Measurements from ENCODE around the gene PCOLCE2.

PCOLCE2 gene

DNA sequence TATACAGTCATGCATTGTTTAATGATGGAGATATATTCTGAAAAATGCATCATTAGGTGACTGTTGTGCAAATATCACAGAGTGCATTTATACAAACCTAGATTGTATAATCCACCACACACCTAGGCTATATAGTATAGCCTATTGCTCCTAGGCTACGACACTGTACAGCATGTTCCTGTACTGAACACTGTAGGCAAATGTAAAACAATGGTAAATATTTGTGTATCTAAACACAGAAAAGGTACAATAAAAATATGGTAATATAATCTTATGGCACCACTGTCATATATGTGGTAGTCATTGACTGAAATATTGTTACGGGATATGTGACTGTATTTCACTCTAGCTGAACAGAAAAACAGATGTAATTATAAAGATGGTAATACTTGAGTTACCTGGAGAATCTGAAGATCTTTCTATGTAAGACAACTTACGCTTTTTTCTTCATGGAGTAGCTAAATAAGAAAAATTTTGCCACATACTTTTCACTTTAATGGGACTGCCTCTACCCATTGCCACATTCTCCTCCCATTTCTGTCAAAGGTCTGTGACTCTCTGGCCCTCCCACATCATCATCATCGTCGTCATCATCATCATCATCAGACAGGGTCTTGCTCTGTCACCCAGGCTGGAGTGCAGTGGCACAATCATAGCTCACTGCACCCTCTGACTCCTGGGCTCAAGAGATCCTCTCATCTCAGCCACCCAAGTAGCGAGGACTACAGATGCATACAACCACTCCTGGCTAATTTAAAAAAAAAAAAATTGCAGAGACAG is 7.2 kb downstream of the PCOLCE2 start:
- H3K27me3 ChIP-seq (ENCODE audit: insufficient read depth, low read length) = 0 out of 2 replicates have a peak, but pooled peaks cover 3% of the 10 kb centered on the region
- no peak overlapping the region for H2AFZ ChIP-seq (ENCODE audit: low read length)
- no peak overlapping the region for H3K9ac ChIP-seq (ENCODE audit: low read length)
- H4K20me1 ChIP-seq (ENCODE audit: insufficient read depth, low read length) = no peaks in the 10 kb centered on the region
- no peak overlapping the region for H3K27ac ChIP-seq (ENCODE audit: low read depth, low read length, poor library complexity, severe bottlenecking)
- no peaks in the 10 kb centered on the region for H3F3A ChIP-seq (ENCODE audit: insufficient read depth, low read length)
- no peaks in the 10 kb centered on the region for H3K9me2 ChIP-seq (ENCODE audit: low read depth, low read length)
- no peaks in the 10 kb centered on the region for H3K4me1 ChIP-seq (ENCODE audit: insufficient read depth, low read length, severe bottlenecking)
- no peak overlapping the region for H3K4me3 ChIP-seq (ENCODE audit: low read depth, low read length, poor library complexity, severe bottlenecking)
- no peaks in the 10 kb centered on the region for H3K36me3 ChIP-seq (ENCODE audit: insufficient read depth, low read length)
- H3K9me3 ChIP-seq (ENCODE audit: low read length) = no peaks in the 10 kb centered on the region
- H3K4me2 ChIP-seq (ENCODE audit: low read length) = no peak overlapping the region
- TF ChIP-seq, protein P1, sequence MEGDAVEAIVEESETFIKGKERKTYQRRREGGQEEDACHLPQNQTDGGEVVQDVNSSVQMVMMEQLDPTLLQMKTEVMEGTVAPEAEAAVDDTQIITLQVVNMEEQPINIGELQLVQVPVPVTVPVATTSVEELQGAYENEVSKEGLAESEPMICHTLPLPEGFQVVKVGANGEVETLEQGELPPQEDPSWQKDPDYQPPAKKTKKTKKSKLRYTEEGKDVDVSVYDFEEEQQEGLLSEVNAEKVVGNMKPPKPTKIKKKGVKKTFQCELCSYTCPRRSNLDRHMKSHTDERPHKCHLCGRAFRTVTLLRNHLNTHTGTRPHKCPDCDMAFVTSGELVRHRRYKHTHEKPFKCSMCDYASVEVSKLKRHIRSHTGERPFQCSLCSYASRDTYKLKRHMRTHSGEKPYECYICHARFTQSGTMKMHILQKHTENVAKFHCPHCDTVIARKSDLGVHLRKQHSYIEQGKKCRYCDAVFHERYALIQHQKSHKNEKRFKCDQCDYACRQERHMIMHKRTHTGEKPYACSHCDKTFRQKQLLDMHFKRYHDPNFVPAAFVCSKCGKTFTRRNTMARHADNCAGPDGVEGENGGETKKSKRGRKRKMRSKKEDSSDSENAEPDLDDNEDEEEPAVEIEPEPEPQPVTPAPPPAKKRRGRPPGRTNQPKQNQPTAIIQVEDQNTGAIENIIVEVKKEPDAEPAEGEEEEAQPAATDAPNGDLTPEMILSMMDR (IDR thresholded peaks at IDR 0.05; ENCODE audit: low read length) = no peak
- no peak for TF ChIP-seq EZH2 (IDR thresholded peaks at IDR 0.05; ENCODE audit: borderline replicate concordance, low read length)
- H3K79me2 ChIP-seq (ENCODE audit: insufficient read depth, low read length) = no peaks in the 10 kb centered on the region

DNA sequence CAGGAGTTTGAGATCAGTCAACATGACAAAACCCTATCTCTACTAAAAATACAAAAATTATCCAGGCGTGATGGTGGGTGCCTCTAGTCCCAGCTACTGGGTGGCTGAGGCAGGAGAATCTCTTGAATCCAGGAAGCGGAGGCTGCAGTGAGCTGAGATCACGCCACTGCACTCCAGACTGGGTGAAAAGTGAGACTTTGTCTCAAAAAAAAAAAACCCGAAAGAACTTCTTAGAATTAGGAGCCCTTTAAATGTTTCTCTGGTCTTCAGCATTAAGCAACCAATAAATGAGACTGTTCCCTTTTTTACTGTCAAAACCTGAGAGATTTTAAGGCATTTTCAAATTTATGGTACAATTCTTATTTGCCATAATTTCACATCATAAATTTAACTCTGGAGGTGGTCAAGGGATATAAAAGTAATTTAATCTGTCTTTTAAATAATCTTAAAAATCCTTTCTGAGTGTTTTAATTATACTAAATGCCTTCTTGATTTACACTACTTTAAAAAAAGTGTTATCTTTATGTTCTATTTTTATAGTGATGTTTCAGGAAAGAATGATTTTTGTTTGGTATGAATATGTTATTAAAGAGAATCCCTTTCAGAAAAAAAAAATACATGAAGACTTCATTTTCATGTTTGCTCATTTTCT is 10.1 kb downstream of the PCOLCE2 start:
- H3K79me2 ChIP-seq (ENCODE audit: insufficient read depth, low read length) = no peaks in the 10 kb centered on the region
- H3F3A ChIP-seq (ENCODE audit: insufficient read depth, low read length) = no peaks in the 10 kb centered on the region
- no peak overlapping the region for H3K4me2 ChIP-seq (ENCODE audit: low read length)
- no peaks in the 10 kb centered on the region for H3K27me3 ChIP-seq (ENCODE audit: insufficient read depth, low read length)
- H4K20me1 ChIP-seq (ENCODE audit: insufficient read depth, low read length) = no peaks in the 10 kb centered on the region
- H3K4me1 ChIP-seq (ENCODE audit: insufficient read depth, low read length, severe bottlenecking) = no peaks in the 10 kb centered on the region
- H3K9me3 ChIP-seq (ENCODE audit: low read length) = no peaks in the 10 kb centered on the region
- H3K36me3 ChIP-seq (ENCODE audit: insufficient read depth, low read length) = no peaks in the 10 kb centered on the region
- TF ChIP-seq, protein P1 (IDR thresholded peaks at IDR 0.05; ENCODE audit: low read length) = no peak
- TF ChIP-seq EZH2 (IDR thresholded peaks at IDR 0.05; ENCODE audit: borderline replicate concordance, low read length) = no peak
- no peak overlapping the region for H3K27ac ChIP-seq (ENCODE audit: low read depth, low read length, poor library complexity, severe bottlenecking)
- no peak overlapping the region for H2AFZ ChIP-seq (ENCODE audit: low read length)
- no peaks in the 10 kb centered on the region for H3K9me2 ChIP-seq (ENCODE audit: low read depth, low read length)
- H3K9ac ChIP-seq (ENCODE audit: low read length) = no peak overlapping the region
- no peak overlapping the region for H3K4me3 ChIP-seq (ENCODE audit: low read depth, low read length, poor library complexity, severe bottlenecking)

DNA sequence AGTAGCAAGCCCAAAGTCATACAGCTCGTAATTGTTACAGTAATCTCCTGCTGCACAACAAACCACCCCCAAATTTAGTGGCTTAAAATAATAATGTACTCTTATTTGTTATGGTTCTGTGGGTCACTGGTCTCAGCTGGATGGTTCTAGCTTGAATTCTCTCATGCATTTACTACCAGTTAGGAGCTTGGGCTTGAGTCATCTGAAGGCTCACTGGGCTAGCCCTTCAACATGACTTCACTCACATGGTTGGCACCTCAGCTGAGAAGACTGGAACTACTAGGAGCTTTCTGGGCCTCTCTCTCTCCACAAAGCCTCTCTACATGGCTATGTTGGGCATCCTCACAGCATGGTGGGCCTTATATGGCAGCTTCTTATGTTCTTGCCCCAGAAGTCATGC is 12.5 kb downstream of the PCOLCE2 start:
- Histone ChIP-seq H3K79me2 (ENCODE audit: insufficient read depth, low read length) (no peaks in the 10 kb centered on the region), H3K36me3 (ENCODE audit: insufficient read depth, low read length) (no peaks in the 10 kb centered on the region), H3K4me2 (ENCODE audit: low read length) (no peak overlapping the region), H3K4me3 (ENCODE audit: low read depth, low read length, poor library complexity, severe bottlenecking) (no peak overlapping the region), H4K20me1 (ENCODE audit: insufficient read depth, low read length) (no peaks in the 10 kb centered on the region), H3K4me1 (ENCODE audit: insufficient read depth, low read length, severe bottlenecking) (no peaks in the 10 kb centered on the region), H2AFZ (ENCODE audit: low read length) (no peak overlapping the region), H3K9me3 (ENCODE audit: low read length) (no peaks in the 10 kb centered on the region), H3K27me3 (ENCODE audit: insufficient read depth, low read length) (no peaks in the 10 kb centered on the region), H3F3A (ENCODE audit: insufficient read depth, low read length) (no peaks in the 10 kb centered on the region), H3K27ac (ENCODE audit: low read depth, low read length, poor library complexity, severe bottlenecking) (no peak overlapping the region), H3K9me2 (ENCODE audit: low read depth, low read length) (no peaks in the 10 kb centered on the region), H3K9ac (ENCODE audit: low read length) (no peak overlapping the region)
- no peak for TF ChIP-seq EZH2 (IDR thresholded peaks at IDR 0.05; ENCODE audit: borderline replicate concordance, low read length)
- TF ChIP-seq, protein P1 (IDR thresholded peaks at IDR 0.05; ENCODE audit: low read length) = no peak
